Fibroblast of pulmonary artery (primary cell): ENCODE results near the gene CXCL13.
"Not testable (repeated sequence)": the region's sequence is repeated elsewhere in the genome, so short reads cannot be mapped to it uniquely, and the experiment has no call there.

Experiments used
- DNase-seq: peaks from one replicate; pipeline ENCODE4 v3.0.0-alpha.2; 2010; ENCODE audit warnings: low read depth
- H3K4me3 ChIP-seq: replicated peaks from 2 replicates; pipeline ENCODE4 v1.5.1; 2011; ENCODE audit warnings: low read depth, mild to moderate bottlenecking, control low read depth, low read length, moderate library complexity
- TF ChIP-seq, protein P1 (sequence below): IDR thresholded peaks from 2 replicates; pipeline ENCODE4 v1.5.1; 2011; ENCODE audit warnings: mild to moderate bottlenecking, control low read depth, low read length, inconsistent platforms; ENCODE audit errors: missing control alignments

CXCL13 gene

GRCh38 chr4:77635876-77636275, 30.3 kb downstream of the CXCL13 start:
- no peak overlapping the region for H3K4me3 ChIP-seq
- DNase-seq = no peak

DNA sequence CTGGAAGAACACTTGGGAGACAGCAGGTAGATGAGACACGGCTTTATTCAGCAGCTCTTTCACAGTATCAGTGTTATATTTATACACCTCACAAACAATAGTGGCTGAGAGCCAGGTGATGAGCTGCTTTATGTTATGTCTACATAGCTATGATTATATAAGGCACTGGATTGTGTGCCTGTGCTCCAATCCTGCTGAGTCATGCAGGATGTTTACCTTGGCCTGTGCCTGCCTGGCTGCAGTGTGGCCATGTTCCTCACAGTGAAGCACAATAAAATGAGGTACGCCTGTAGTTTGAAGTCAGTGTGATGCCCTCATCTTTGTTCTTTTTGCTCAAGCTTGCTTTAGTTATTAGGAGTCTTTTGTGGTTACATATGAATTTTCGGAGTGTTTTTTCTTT, 31.3 kb downstream of the CXCL13 start:
- DNase-seq = peak; percentile 90
- TF ChIP-seq, protein P1, sequence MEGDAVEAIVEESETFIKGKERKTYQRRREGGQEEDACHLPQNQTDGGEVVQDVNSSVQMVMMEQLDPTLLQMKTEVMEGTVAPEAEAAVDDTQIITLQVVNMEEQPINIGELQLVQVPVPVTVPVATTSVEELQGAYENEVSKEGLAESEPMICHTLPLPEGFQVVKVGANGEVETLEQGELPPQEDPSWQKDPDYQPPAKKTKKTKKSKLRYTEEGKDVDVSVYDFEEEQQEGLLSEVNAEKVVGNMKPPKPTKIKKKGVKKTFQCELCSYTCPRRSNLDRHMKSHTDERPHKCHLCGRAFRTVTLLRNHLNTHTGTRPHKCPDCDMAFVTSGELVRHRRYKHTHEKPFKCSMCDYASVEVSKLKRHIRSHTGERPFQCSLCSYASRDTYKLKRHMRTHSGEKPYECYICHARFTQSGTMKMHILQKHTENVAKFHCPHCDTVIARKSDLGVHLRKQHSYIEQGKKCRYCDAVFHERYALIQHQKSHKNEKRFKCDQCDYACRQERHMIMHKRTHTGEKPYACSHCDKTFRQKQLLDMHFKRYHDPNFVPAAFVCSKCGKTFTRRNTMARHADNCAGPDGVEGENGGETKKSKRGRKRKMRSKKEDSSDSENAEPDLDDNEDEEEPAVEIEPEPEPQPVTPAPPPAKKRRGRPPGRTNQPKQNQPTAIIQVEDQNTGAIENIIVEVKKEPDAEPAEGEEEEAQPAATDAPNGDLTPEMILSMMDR = no peak
- H3K4me3 ChIP-seq = no peak overlapping the region

More at GRCh38 chr4:77635876-77636275, 30.3 kb downstream of the CXCL13 start:
- TF ChIP-seq, protein P1 = no peak

DNA sequence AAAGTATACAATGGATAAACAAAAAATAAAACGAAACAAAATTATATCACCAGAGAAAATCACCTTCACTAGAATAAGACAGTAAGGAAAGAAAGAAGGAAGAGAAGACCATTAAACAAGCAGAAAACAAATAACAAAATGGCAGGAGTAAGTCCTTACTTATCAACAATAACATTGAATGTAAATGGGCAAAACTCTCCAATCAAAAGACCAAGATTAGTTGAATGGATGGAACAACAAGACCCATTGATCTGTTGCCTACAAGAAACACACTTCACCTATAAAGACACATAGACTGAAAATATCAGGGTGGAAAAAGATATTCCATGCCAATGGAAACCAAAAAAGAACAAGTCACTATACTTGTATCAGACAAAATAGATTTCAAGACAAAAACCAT, 38.4 kb downstream of the CXCL13 start:
- H3K4me3 ChIP-seq, DNase-seq: not testable (repeated sequence)

GRCh38 chr4:77650787-77651186, 45.2 kb downstream of the CXCL13 start:
- no peak overlapping the region for H3K4me3 ChIP-seq
- no peak for DNase-seq
- TF ChIP-seq, protein P1 = no peak

DNA sequence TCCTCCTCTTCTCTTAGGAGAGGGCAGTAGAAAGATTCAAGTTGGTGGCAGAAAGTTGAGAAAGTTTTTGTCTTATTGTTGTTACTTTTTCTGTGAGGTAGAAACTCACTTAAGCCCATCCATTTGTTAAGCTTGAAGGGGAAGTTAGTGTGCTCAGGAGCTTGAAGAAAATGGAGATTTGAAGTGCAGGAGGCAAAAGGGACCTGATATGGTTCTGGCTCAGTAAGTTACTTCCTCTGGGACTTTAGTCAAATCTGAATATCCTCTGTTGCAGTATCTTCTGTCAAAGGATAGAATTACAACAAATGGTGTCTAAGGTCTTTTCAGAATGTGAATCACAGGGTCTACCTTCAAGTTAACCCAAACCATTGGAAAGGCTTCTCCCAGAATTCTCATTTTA, 46.2 kb downstream of the CXCL13 start:
- no peak for DNase-seq
- H3K4me3 ChIP-seq = no peak overlapping the region
- TF ChIP-seq, protein P1 = no peak

DNA sequence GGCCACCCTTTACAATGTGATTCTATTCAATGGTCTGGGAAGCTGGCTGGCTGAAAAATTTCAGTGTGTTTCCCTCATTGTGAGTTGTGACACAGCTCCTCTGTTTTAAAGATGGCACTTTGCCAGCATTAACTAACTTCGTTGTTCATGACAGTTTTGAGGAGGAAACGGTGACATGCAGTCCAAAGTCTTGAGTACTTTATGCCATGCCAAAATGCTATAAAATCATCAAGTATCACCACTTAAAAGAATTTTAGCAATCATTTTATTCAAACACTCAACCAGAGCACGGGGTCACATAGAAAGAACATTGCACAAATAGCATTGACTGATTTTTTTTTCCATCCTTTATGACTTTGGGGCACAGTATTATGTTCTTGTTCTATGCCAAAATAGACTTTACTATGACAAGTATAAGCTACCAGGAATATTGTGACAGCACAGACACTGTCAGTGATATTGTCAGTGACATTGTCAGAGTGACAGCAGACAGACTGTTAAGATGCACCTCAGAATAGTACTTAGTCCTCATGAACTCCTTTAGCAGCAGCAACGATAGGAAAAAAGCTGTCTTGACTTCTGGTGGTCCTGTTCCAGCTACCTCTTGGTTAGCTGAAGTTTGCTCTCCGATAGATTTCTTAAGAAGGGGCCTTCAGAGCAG, 46.7 kb downstream of the CXCL13 start:
- TF ChIP-seq, protein P1 = no peak
- H3K4me3 ChIP-seq = no peak overlapping the region
- peak; percentile 41 for DNase-seq

- DNase-seq = no peak
Measured at GRCh38 chr4:77653162-77653758, 47.6 kb downstream of the CXCL13 start.

GRCh38 chr4:77660318-77660717, 54.7 kb downstream of the CXCL13 start:
- not testable (repeated sequence) for DNase-seq, H3K4me3 ChIP-seq

More at GRCh38 chr4:77653162-77653758, 47.6 kb downstream of the CXCL13 start:
- no peak overlapping the region for H3K4me3 ChIP-seq
- TF ChIP-seq, protein P1 = no peak
